H1 (cell line): ENCODE results near the gene ADIRF. TPM values are rescaled to one million over a fixed set of nuclear protein-coding genes. Genes with fewer than 3 reads are reported as not detected.

Experiments used
- CTCF ChIA-PET: fragments of 300-600 bp; sonication (Branson Sonifier 250); formaldehyde crosslinking; loops from one replicate; lab custom pipeline; 2021; ENCODE audit not compliant: partially characterized antibody; lab: Charles Lee
- POLR2A ChIA-PET: fragments of 300-600 bp; sonication (Branson Sonifier 250); formaldehyde crosslinking; loops from one replicate; lab custom pipeline; 2021; ENCODE audit warnings: inconsistent platforms; ENCODE audit not compliant: partially characterized antibody; lab: Charles Lee
- DNase-seq, 2 experiments: peaks; one replicate each; pipeline versions ENCODE4 v3.0.0 to v3.0.0-alpha.2; 2010 to 2022; ENCODE audit warnings: low spot score in 2 of 2, low read depth in 1 of 2, mixed read lengths in 1 of 2
- FAIRE-seq: peaks from 2 replicates; lab custom pipeline; 2011; peaks lifted over from hg19 to GRCh38; lab: Jason Lieb, UNC
- H2AFZ ChIP-seq: 2 replicates; pipeline ENCODE4 v1.8.1; 2012; ENCODE audit warnings: low read length, inconsistent platforms
- H2AK5ac ChIP-seq: 2 replicates; pipeline ENCODE4 v1.6.1; 2013; ENCODE audit warnings: low read depth, low read length
- H2BK120ac ChIP-seq: replicated peaks from 2 replicates; pipeline ENCODE3; 2013; ENCODE audit warnings: low read depth, low read length, inconsistent platforms
- H2BK12ac ChIP-seq: 2 replicates; pipeline ENCODE4 v1.6.1; 2013; ENCODE audit warnings: low read depth, low read length
- H2BK15ac ChIP-seq: 2 replicates; pipeline ENCODE4 v1.6.1; 2013; ENCODE audit warnings: low read length
- H2BK20ac ChIP-seq: 2 replicates; pipeline ENCODE4 v1.6.1; 2013; ENCODE audit warnings: low read length
- H2BK5ac ChIP-seq: 2 replicates; pipeline ENCODE4 v1.6.1; 2013; ENCODE audit warnings: low read depth, low read length
- H3K14ac ChIP-seq: 2 replicates; pipeline ENCODE4 v1.6.1; 2013; ENCODE audit warnings: inconsistent platforms; ENCODE audit not compliant: insufficient read length
- H3K18ac ChIP-seq: 2 replicates; pipeline ENCODE4 v1.6.1; 2013; ENCODE audit warnings: low read length; ENCODE audit errors: extremely low read depth
- H3K23ac ChIP-seq: 2 replicates; pipeline ENCODE4 v1.6.1; 2013; ENCODE audit warnings: inconsistent platforms; ENCODE audit not compliant: insufficient read length
- H3K23me2 ChIP-seq: 2 replicates; pipeline ENCODE4 v1.6.1; 2013; ENCODE audit warnings: low read depth, low read length
- H3K27ac ChIP-seq: 2 replicates; pipeline ENCODE4 v1.6.1; 2011; ENCODE audit warnings: low read depth, low read length, inconsistent platforms
- H3K27me3 ChIP-seq, 4 experiments: replicated peaks in 1 of 4; 1 replicate in 1 of 4; 2 replicates in 3 of 4; pipeline versions ENCODE4 v1.6.1 to v1.8.1; 2011 to 2013; ENCODE audit warnings: low read length in 3 of 4, mild to moderate bottlenecking in 3 of 4, inconsistent platforms in 2 of 4, mixed read lengths in 2 of 4, moderate library complexity in 1 of 4; ENCODE audit not compliant: control insufficient read depth in 3 of 4, insufficient read depth in 3 of 4; ENCODE audit errors: extremely low read depth in 1 of 4
- H3K36me3 ChIP-seq, 4 experiments: 2 replicates each; pipeline versions ENCODE4 v1.6.1 to v1.8.1; 2011 to 2013; ENCODE audit warnings: mild to moderate bottlenecking in 4 of 4, low read length in 3 of 4, moderate library complexity in 2 of 4, control low read depth in 1 of 4, inconsistent platforms in 1 of 4; ENCODE audit not compliant: insufficient read depth in 4 of 4, control insufficient read depth in 2 of 4
- H3K4ac ChIP-seq: replicated peaks from 2 replicates; pipeline ENCODE3; 2013; ENCODE audit warnings: low read length, low read depth, mixed read lengths, inconsistent platforms; ENCODE audit not compliant: insufficient read length
- H3K4me1 ChIP-seq, 4 experiments: replicated peaks in 1 of 4; 1 replicate in 1 of 4; 2 replicates in 3 of 4; pipeline versions ENCODE4 v1.6.1 to v1.8.1; 2011 to 2013; ENCODE audit warnings: low read length in 3 of 4, inconsistent platforms in 2 of 4, mixed read lengths in 1 of 4; ENCODE audit not compliant: insufficient read depth in 4 of 4, control insufficient read depth in 3 of 4
- H3K4me2 ChIP-seq, 2 experiments: 2 replicates each; pipeline versions ENCODE4 v1.6.1 to v1.8.1; 2011 to 2013; ENCODE audit warnings: low read depth in 2 of 2, low read length in 2 of 2, control low read depth in 1 of 2, inconsistent platforms in 1 of 2, mild to moderate bottlenecking in 1 of 2; ENCODE audit not compliant: insufficient read depth in 1 of 2
- H3K4me3 ChIP-seq, 4 experiments: fragments of 200-600, 300-600 bp in 1 of 4; sonication (generic), shearing (Covaris generic), sonication (Bioruptor Twin) in 1 of 4; 2 replicates each; pipeline versions ENCODE4 v1.5.1 to v1.8.1; 2011 to 2016; ENCODE audit warnings: low read length in 4 of 4, low read depth in 3 of 4, control low read depth in 2 of 4, inconsistent platforms in 2 of 4, mild to moderate bottlenecking in 2 of 4, mixed read lengths in 1 of 4, moderate library complexity in 1 of 4; ENCODE audit not compliant: insufficient read depth in 2 of 4; ENCODE audit errors: extremely low read depth in 1 of 4
- H3K56ac ChIP-seq: replicated peaks from 2 replicates; pipeline ENCODE3; 2013; ENCODE audit warnings: low read depth, mild to moderate bottlenecking, mixed read lengths, low read length, inconsistent platforms; ENCODE audit not compliant: insufficient read length
- H3K79me1 ChIP-seq: 2 replicates; pipeline ENCODE4 v1.6.1; 2013; ENCODE audit warnings: low read depth, low read length, control low read depth
- H3K79me2 ChIP-seq, 2 experiments: 2 replicates each; pipeline versions ENCODE4 v1.6.1 to v1.8.1; 2012 to 2013; ENCODE audit warnings: low read length in 2 of 2, mild to moderate bottlenecking in 2 of 2, inconsistent platforms in 1 of 2; ENCODE audit not compliant: insufficient read depth in 2 of 2, control insufficient read depth in 1 of 2
- H3K9ac ChIP-seq, 4 experiments: replicated peaks in 1 of 4; 1 replicate in 1 of 4; 2 replicates in 3 of 4; pipeline versions ENCODE4 v1.6.1 to v1.8.1; 2011 to 2013; ENCODE audit warnings: low read depth in 3 of 4, low read length in 3 of 4, control low read depth in 2 of 4, mild to moderate bottlenecking in 2 of 4, moderate library complexity in 2 of 4, inconsistent platforms in 1 of 4; ENCODE audit errors: extremely low read depth in 1 of 4
- H3K9me3 ChIP-seq, 2 experiments: 2 replicates each; pipeline versions ENCODE4 v1.6.1 to v1.8.1; 2012 to 2013; ENCODE audit warnings: mild to moderate bottlenecking in 2 of 2, moderate library complexity in 2 of 2, control low read depth in 1 of 2, inconsistent platforms in 1 of 2, low read depth in 1 of 2, low read length in 1 of 2, mixed read lengths in 1 of 2; ENCODE audit not compliant: insufficient read depth in 2 of 2
- H4K20me1 ChIP-seq, 2 experiments: replicated peaks in 1 of 2; 2 replicates each; pipeline versions ENCODE3 to v1.8.1; 2011 to 2013; ENCODE audit warnings: inconsistent platforms in 2 of 2, low read length in 2 of 2, mild to moderate bottlenecking in 1 of 2; ENCODE audit not compliant: insufficient read depth in 2 of 2, control insufficient read depth in 1 of 2
- H4K5ac ChIP-seq: 2 replicates; pipeline ENCODE4 v1.6.1; 2013; ENCODE audit warnings: low read length, low read depth, mixed read lengths, inconsistent platforms; ENCODE audit not compliant: insufficient read length
- H4K8ac ChIP-seq: 2 replicates; pipeline ENCODE4 v1.8.0; 2013; ENCODE audit warnings: mild to moderate bottlenecking, moderate library complexity, low read length, inconsistent platforms; ENCODE audit not compliant: insufficient read depth; ENCODE audit errors: extremely low read depth
- H4K91ac ChIP-seq: replicated peaks from 2 replicates; pipeline ENCODE3; 2013; ENCODE audit warnings: low read length, mixed read lengths, inconsistent platforms; ENCODE audit not compliant: insufficient read length
- EZH2 ChIP-seq: fragments of 200-600 bp; sonication (generic); IDR thresholded peaks from 2 replicates; pipeline ENCODE4 v1.7.1; 2012; ENCODE audit warnings: low read depth, mild to moderate bottlenecking, moderate library complexity, low read length, inconsistent platforms; ENCODE audit not compliant: severe bottlenecking
- NANOG ChIP-seq: IDR thresholded peaks from 2 replicates; pipeline ENCODE4 v1.6.1; 2011; ENCODE audit warnings: low read length, low read depth, mild to moderate bottlenecking, inconsistent platforms; ENCODE audit not compliant: insufficient read depth, poor library complexity, severe bottlenecking
- RXRA ChIP-seq: IDR thresholded peaks from 2 replicates; pipeline ENCODE4 v1.6.1; 2011; ENCODE audit warnings: low read depth, mild to moderate bottlenecking, low read length, moderate library complexity; ENCODE audit not compliant: insufficient read depth
- WGBS, 2 experiments: shearing (Covaris generic) in 1 of 2; methylation state at CpG; one replicate each; pipeline versions ENCODE4 v1.1.6 to v1.1.7; 2013 to 2015; ENCODE audit warnings: low lambda C conversion rate in 2 of 2, mixed read lengths in 2 of 2, inconsistent platforms in 1 of 2, low coverage in 1 of 2, missing lambda C conversion rate in 1 of 2; ENCODE audit not compliant: insufficient replicate concordance in 2 of 2, insufficient coverage in 1 of 2, insufficient read length in 1 of 2; ENCODE audit errors: extremely low coverage in 1 of 2, missing lambda C conversion rate in 1 of 2; 5-methylcytosine and 5-hydroxymethylcytosine counted together
- polyA plus RNA-seq, 7 experiments: library from polyadenylated mRNA; depleted of rRNA in 3 of 7; stranded (reverse) in 5 of 7; unstranded in 2 of 7; fragments of >200 nt in 5 of 7; fragments of 200-250 nt in 2 of 7; gene quantifications; 1 replicate in 5 of 7; 2 replicates in 1 of 7; 4 replicates in 1 of 7; pipeline versions ENCODE4 v1.2.1 to v1.2.3, GENCODE V29; 2011 to 2013; ENCODE audit warnings: missing spikeins in 2 of 7, mixed read lengths in 2 of 7
- total RNA-seq: library from RNA; stranded (reverse); fragmentation: NEBNext Ultra II Directional; extraction: Animal tissue kit (Norgen Biotek cat#: 25700); gene quantifications from 2 replicates; pipeline ENCODE4 v1.2.1, GENCODE V29; 2021

ADIRF gene
- total and polyA plus RNA-seq, 2 of the 8 experiments (the other 6 are each of a cell fraction or from before 2014, with no cell fraction given): not detected

- no peaks in the 10 kb centered on the region; a peak in 2 of 7 replicates for H3K27me3 ChIP-seq
- H3K14ac ChIP-seq: no peak overlapping the region
- H3K79me2 ChIP-seq: no peaks in the 10 kb centered on the region
- peak overlapping the region; percentile 63 for H4K91ac ChIP-seq
- no peak overlapping the region for H2BK120ac ChIP-seq
- no peak overlapping the region for H3K9ac ChIP-seq
- peak overlapping the region; percentile 93 for H2BK12ac ChIP-seq
- WGBS, 2 experiments: 93% methylated on average over 13 of the region's 13 CpGs; no CpG with 5 or more reads in 1 of the 2 experiments
- no peak overlapping the region for H4K5ac ChIP-seq
- H3K4ac ChIP-seq: peak overlapping the region; percentile 55
- no peak overlapping the region for H3K4me2 ChIP-seq
- peak overlapping the region; percentile 73; the same call in 1 of the 2 replicates for H2BK5ac ChIP-seq
- H2AFZ ChIP-seq: no peak overlapping the region
- no peaks in the 10 kb centered on the region for H3K23me2 ChIP-seq
- no peaks in the 10 kb centered on the region for H3K36me3 ChIP-seq
- no peaks in the 10 kb centered on the region for H3K79me1 ChIP-seq
- peak overlapping the region; percentile 93 for H2BK20ac ChIP-seq
- H4K20me1 ChIP-seq: no peaks in the 10 kb centered on the region
- no peak overlapping the region for H3K4me3 ChIP-seq
- no peaks in the 10 kb centered on the region for H3K9me3 ChIP-seq
- POLR2A ChIA-PET: interaction anchor here (1.8 to 2.8 kb wide), 4 partner anchors 9 to 24 kb away, joined by 5 to 38 read pairs (median 10); partner anchors contain the start of gene MMRN2
- DNase-seq (peak in 1 of 2 experiments; percentile 49), FAIRE-seq (no peak)
- H2AK5ac ChIP-seq: peak overlapping the region; percentile 25; the same call in 1 of the 2 replicates
- CTCF ChIA-PET: interaction anchor here (0.6 to 26.4 kb wide), 23 partner anchors 9 to 294 kb away, joined by 3 to 975 read pairs (median 5); partner anchors contain the start of genes ADIRF, MMRN2 and SNCG
- H2BK15ac ChIP-seq: peak overlapping the region; percentile 75
- no peak overlapping the region for H3K23ac ChIP-seq
- H3K4me1 ChIP-seq: peaks cover 2 to 5% (median 3%) of the 10 kb centered on the region in 4 experiments; a peak in 5 of 7 replicates
- no peak overlapping the region for H4K8ac ChIP-seq
- no peak overlapping the region for H3K56ac ChIP-seq
- H3K18ac ChIP-seq: peak overlapping the region; percentile 84
- no peak overlapping the region for H3K27ac ChIP-seq
- TF ChIP-seq EZH2 (no peak), NANOG (no peak), RXRA (no peak)
These were observed 21.8 kb upstream of the ADIRF start for GRCh38 chr10:86946213-86947155.
